Muscle layer of colon (tissue), 2 donors: ENCODE measurements around the gene FRS3.

Source experiments
- H3K27ac ChIP-seq: one replicate; pipeline ENCODE4 v1.7.0; 2013; ENCODE audit warnings: low read depth, mild to moderate bottlenecking, low read length, moderate library complexity
- H3K27me3 ChIP-seq, 2 donors: one replicate each; pipeline ENCODE4 v1.7.0; 2013; ENCODE audit warnings: low read length in 2 of 2, mild to moderate bottlenecking in 2 of 2; ENCODE audit not compliant: insufficient read depth in 2 of 2, control insufficient read depth in 1 of 2
- H3K36me3 ChIP-seq: one replicate; pipeline ENCODE4 v1.7.0; 2013; ENCODE audit warnings: mild to moderate bottlenecking, low read length; ENCODE audit not compliant: insufficient read depth
- H3K4me1 ChIP-seq: one replicate; pipeline ENCODE4 v1.7.0; 2013; ENCODE audit warnings: mild to moderate bottlenecking, low read length; ENCODE audit not compliant: insufficient read depth
- H3K4me3 ChIP-seq, 2 donors: one replicate each; pipeline ENCODE4 v1.7.0; 2013; ENCODE audit warnings: low read length in 2 of 2, low read depth in 1 of 2, mild to moderate bottlenecking in 1 of 2, moderate library complexity in 1 of 2
- H3K9ac ChIP-seq: one replicate; pipeline ENCODE4 v1.7.0; 2013; ENCODE audit warnings: low read length
- H3K9me3 ChIP-seq: one replicate; pipeline ENCODE4 v1.7.0; 2013; ENCODE audit warnings: mild to moderate bottlenecking, low read length
- donor health status: abdominal sarcoma.
- donor health status: Adenocarcinoma of cecum.

Gene FRS3, protein sequence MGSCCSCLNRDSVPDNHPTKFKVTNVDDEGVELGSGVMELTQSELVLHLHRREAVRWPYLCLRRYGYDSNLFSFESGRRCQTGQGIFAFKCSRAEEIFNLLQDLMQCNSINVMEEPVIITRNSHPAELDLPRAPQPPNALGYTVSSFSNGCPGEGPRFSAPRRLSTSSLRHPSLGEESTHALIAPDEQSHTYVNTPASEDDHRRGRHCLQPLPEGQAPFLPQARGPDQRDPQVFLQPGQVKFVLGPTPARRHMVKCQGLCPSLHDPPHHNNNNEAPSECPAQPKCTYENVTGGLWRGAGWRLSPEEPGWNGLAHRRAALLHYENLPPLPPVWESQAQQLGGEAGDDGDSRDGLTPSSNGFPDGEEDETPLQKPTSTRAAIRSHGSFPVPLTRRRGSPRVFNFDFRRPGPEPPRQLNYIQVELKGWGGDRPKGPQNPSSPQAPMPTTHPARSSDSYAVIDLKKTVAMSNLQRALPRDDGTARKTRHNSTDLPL

DNA sequence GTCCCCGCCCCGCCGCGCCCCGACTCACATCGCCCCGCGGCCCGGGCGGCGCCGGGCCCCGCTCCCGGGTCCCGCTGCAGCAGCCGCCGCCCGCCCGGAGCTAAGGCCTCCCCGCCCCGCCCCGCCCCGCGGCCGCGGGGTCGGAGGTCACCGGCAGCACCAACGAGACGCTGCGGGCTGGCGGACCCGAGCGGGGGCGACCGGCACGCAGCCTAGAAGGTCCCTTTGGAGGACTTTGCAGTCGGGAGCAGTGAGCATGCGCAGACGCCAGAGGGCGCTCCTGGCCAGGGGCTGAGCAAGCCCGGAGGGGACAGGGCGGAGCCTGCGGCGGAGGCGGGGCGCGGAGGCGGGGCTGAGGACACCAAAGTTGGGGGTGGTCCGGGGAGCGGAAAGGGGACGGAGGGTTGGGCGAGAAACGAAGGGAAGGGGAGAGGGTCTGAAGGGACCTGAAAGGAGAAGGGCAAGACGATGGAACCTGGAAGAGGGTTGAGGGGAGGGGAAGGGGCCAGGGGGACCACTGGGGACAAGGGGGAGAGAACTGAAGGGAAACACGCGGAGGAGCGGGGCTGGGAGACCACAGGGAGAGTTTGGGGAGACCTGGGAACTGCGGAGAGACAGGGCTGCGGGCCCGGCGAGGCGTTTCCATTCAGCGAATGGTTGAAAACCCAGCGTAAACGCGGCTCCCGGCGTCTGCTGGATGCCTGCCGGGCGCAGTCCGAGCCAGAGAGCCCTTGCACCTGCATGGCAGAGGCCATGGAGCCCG is at the start of gene FRS3:
FRS3 (minus strand) TSS at position 113 of the 763 bp plus-strand sequence. CDS start 2,913 bp downstream, outside the sequence.
- peaks cover 19% of the 10 kb centered on the region for H3K4me1 ChIP-seq
- peaks cover 19% of the 10 kb centered on the region for H3K36me3 ChIP-seq
- no peaks in the 10 kb centered on the region for H3K27me3 ChIP-seq
- H3K9ac ChIP-seq, result peak within 1 kb of the TSS; percentile 71
- peak within 1 kb of the TSS; percentile 70 for H3K27ac ChIP-seq
- no peaks in the 10 kb centered on the region for H3K9me3 ChIP-seq
- peak within 1 kb of the TSS; percentile 37 to 69 for H3K4me3 ChIP-seq

DNA sequence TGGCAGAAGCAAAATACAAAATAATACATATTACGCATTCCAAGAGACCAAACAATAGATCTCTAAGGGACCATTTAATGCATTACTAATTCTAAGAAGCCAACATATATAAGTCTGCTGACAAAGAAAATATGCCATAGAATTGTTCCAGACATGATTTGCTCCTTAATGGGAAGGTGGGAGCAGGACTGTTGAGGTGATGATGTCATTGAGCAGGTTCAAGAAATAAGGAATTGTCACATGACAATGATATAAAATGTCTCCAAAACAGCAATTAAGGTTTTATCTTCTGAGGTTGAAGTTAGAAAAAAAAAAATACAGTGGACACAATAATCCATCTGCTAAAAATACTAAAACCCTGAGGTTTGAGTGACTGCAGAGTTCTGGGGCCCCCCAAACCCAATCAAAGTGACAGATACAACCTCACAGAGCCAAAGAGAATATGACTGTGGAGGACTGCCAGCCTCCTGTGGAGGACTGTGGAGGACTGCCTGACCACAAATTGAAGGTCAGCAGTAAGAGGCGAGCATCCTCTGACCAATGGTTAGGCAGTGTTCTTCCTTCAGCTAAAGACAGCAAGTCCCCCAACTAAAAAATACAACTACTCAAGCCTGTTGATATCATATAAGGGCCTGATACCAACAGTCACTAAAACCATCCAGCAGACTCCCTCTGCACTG is 46.8 kb upstream of the FRS3 start:
- Histone ChIP-seq H3K4me3 (no peak overlapping the region), H3K27me3 (no peaks in the 10 kb centered on the region), H3K36me3 (no peaks in the 10 kb centered on the region), H3K9me3 (no peaks in the 10 kb centered on the region), H3K9ac (no peak overlapping the region), H3K27ac (no peak overlapping the region), H3K4me1 (no peaks in the 10 kb centered on the region)

DNA sequence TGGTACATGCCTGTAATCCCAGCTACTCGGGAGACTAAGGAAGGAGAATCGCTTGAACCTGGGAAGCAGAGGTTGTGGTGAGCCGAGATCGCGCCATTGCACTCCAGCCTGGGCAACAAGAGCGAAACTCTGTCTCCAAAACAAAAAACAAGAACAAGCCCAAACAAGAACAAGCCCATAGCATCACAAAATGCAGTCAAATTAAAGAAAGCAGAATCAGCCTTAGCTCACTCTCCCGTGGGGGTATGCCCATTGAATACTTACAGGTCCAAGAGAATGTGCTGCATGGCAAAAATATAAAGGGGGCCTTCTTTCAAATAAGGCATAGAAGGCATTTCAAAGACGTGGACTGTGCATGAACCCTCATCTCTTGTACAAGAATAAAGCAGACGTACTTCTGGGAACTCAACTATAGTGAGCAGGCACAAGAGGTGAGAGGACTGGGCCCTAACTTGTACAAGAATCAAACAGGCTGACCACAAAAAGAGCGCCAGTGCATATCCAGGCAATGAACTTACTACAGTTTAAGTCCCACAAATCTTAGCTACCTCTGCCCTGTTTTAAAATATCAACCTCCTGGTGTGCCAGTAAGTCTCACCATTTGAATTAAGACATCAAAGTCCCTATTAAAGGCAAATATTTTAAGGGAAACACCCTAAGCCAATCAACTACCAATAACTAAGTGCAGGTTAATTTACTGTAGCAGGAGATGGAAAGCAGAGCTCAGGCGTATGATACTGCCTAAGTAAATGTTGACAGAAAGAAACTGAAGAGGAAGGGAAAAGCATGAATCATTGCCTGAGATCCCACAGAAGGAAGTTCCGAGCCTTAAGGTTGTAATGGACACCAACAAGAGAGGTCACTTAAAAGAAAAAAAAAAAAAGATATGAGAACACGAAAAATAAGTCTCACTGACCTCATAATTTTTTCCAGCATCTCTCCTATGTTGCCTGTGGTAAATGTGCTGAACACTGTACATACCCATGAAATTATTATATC is 45.2 kb upstream of the FRS3 start:
- Histone ChIP-seq H3K27me3 (no peaks in the 10 kb centered on the region), H3K4me1 (no peaks in the 10 kb centered on the region), H3K9ac (no peak overlapping the region), H3K36me3 (no peaks in the 10 kb centered on the region), H3K9me3 (no peaks in the 10 kb centered on the region), H3K27ac (no peak overlapping the region), H3K4me3 (no peak overlapping the region)

DNA sequence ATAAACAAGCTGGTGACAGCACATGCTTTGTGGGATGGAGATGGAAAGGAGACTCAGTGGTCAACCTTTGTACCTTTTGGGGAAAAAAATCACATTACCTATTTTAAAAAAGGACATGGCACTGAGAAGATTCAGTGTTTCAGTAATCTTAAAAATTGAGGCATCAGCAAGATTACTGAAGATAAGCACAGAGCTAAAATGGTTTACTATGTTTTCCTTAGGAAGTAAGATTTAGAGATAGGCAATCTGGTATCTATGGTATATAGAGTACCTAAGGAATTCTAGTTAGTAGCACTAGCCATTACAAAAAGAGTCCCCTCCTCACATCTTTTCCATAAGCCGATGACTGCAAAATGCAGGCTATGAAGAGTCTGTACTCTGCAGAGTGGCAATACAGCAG is 43.5 kb upstream of the FRS3 start:
- Histone ChIP-seq H3K9me3 (no peaks in the 10 kb centered on the region), H3K27me3 (no peaks in the 10 kb centered on the region), H3K4me3 (no peak overlapping the region), H3K9ac (no peak overlapping the region), H3K36me3 (no peaks in the 10 kb centered on the region), H3K27ac (no peak overlapping the region), H3K4me1 (no peaks in the 10 kb centered on the region)

DNA sequence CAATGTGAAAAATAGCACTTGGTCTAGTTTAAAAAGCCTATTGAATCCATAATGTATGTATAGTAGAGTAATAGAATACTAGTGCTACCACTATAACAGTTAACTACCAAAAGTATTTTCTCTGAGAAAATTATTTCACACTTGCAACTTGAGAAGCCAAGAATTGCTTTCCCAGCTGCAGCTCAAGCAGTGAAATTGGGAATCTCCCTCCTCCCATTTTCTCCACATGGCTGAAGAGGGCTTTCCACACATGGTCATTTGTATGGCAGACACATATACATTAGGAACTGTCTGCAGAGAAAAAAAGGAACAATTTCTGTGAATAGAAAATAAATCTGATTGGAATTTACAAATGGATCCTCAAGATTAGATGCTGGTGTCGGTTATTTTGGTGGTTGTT is 42.3 kb upstream of the FRS3 start:
- Histone ChIP-seq H3K4me1 (no peaks in the 10 kb centered on the region), H3K9me3 (no peaks in the 10 kb centered on the region), H3K4me3 (no peak overlapping the region), H3K36me3 (no peaks in the 10 kb centered on the region), H3K27me3 (no peaks in the 10 kb centered on the region), H3K9ac (no peak overlapping the region), H3K27ac (no peak overlapping the region)

DNA sequence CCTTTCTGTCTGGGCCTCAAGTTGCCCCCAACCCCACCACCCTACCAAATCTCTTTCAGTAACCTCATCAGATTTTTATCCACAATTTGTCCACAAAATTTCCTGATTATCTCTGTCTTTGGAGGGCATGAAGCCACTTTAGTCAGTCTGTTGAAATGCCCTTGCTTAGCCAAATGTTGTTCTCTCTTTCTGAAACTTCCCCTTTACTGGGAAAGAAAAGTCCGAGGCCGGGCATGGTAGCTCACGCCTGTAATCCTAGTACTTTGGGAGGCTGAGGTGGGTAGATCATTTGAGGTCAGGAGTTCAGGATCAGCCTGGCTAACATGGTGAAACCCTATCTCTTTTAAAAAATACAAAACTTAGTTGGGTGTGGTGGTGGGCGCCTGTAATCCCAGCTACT is 41.6 kb upstream of the FRS3 start:
- H3K4me1 ChIP-seq, result no peaks in the 10 kb centered on the region
- no peak overlapping the region for H3K27ac ChIP-seq
- no peak overlapping the region for H3K4me3 ChIP-seq
- no peaks in the 10 kb centered on the region for H3K36me3 ChIP-seq
- no peak overlapping the region for H3K9ac ChIP-seq
- no peaks in the 10 kb centered on the region for H3K9me3 ChIP-seq
- H3K27me3 ChIP-seq, result no peaks in the 10 kb centered on the region

DNA sequence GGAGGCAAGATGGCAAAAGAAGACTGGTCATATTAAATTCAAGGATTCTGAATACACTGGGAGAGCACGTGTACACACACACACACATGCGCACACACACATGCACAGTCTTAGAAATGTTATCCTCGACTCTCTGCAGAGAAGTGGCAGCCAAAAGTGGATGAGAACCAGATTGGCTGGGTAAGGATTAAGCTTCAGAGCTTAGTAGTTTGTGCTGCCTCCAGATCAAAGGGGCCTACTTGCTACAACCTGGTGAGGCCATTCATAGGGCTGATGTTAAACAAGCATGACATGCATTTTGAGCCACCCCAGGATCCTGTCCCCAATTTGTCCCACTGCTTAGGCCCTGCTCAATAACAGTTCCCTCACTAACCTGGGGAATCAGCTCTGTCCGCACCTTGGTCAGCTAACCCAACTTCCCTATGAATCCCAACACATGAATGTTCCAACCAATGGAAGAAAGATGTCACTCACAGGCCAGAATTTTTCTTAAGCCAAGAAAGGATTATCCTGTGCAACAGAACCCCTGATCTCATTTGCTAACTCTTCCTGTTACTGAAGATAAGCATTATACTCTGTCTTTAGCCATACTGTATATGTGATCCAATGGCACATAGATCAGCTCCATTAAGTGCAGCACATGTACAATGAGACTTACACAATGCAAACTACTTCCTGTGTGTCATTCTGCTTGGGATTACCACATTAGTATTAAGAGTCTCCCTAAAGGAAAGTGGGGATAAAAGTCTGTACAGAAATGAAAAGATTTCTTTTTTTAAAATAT is 38.8 kb upstream of the FRS3 start:
- Histone ChIP-seq H3K9ac (no peak overlapping the region), H3K36me3 (no peaks in the 10 kb centered on the region), H3K27ac (no peak overlapping the region), H3K4me1 (no peaks in the 10 kb centered on the region), H3K4me3 (no peak overlapping the region), H3K27me3 (no peaks in the 10 kb centered on the region), H3K9me3 (no peaks in the 10 kb centered on the region)

DNA sequence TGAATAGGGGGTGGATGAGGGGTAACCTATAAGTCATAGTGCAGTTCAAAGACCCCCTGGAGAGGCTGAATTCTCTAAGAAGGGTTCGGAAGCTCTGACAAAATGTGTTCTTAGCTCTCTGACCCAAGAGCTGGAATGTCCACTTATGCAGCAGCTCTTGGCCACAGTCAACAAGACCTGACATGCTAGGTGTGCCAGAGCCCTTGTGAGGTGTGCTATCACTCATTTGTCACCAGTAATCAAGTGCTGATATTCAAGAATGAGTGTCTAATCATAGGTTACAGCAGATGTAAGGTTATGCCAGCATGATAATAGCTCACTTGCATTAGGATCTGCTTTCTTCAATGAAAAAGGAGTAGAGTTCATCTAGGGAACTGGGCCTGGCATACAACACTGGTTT is 35.9 kb upstream of the FRS3 start:
- Histone ChIP-seq H3K4me1 (no peaks in the 10 kb centered on the region), H3K36me3 (no peaks in the 10 kb centered on the region), H3K27me3 (no peaks in the 10 kb centered on the region), H3K9me3 (no peaks in the 10 kb centered on the region), H3K4me3 (no peak overlapping the region), H3K27ac (no peak overlapping the region), H3K9ac (no peak overlapping the region)

DNA sequence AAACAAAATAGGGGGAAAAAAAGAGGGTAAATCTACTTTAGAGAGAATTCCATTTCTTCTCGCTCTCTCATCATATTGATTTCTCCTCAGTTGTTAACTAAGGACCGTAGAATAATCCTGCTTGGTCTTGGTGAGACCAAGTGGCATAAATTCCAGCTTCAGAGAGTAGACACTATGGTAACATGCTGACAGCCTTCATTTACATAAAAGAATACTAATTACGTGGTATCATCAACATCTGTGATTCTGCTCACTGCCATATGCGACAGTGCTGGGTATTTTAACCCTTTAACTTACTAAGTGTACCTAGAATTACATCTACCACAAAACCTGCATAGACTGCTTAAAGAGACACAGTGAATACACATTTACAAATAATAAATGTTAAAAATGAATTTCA is 34.9 kb upstream of the FRS3 start:
- no peaks in the 10 kb centered on the region for H3K27me3 ChIP-seq
- no peak overlapping the region for H3K4me3 ChIP-seq
- no peak overlapping the region for H3K27ac ChIP-seq

DNA sequence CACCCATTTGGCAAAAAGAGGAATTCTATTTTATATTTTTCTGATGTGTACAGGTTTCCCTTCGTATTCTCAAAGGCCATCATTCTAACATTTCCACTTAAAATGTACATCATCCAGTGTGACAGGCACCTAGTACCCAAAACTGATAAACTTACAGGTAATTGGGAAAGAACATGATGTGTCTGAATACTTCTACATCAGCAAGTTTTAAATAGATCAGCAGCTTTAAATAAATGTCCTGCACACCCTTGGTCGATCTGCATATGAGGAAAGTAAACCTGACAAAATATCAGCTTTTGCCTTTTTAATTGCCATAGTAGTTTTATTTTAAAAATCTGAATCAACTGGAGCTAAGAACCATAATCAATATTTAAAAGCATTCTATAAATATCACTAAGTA is 34.3 kb upstream of the FRS3 start:
- no peak overlapping the region for H3K9ac ChIP-seq
- H3K9me3 ChIP-seq, result no peaks in the 10 kb centered on the region
- no peaks in the 10 kb centered on the region for H3K4me1 ChIP-seq
- H3K27me3 ChIP-seq, result no peaks in the 10 kb centered on the region
- H3K4me3 ChIP-seq, result no peak overlapping the region
- no peak overlapping the region for H3K27ac ChIP-seq
- H3K36me3 ChIP-seq, result no peaks in the 10 kb centered on the region

More for the DNA sequence above, 34.9 kb upstream of the FRS3 start:
- no peak overlapping the region for H3K9ac ChIP-seq
- H3K9me3 ChIP-seq, result no peaks in the 10 kb centered on the region
- no peaks in the 10 kb centered on the region for H3K36me3 ChIP-seq
- no peaks in the 10 kb centered on the region for H3K4me1 ChIP-seq
